Esophagus squamous epithelium (tissue), 4 donors: Measurements from ENCODE around the gene VGLL4.

ENCODE experiments used
- POLR2A ChIP-seq, 4 donors: fragments of 450-650 bp; IDR thresholded peaks; one replicate each; pipeline ENCODE4 v1.6.1; 2017; ENCODE audit warnings: antibody characterized with exemption in 4 of 4, mild to moderate bottlenecking in 4 of 4, moderate library complexity in 3 of 4
- TF ChIP-seq, protein P1 (sequence below), 6 experiments: fragments of 450-650 bp in 4 of 6; fragments of 200-600 bp in 2 of 6; sonication (generic) in 2 of 6; IDR thresholded peaks; one replicate each; pipeline ENCODE4 v1.5.1; 2016 to 2019; ENCODE audit warnings: antibody characterized with exemption in 6 of 6, mild to moderate bottlenecking in 4 of 6, moderate library complexity in 4 of 6

DNA sequence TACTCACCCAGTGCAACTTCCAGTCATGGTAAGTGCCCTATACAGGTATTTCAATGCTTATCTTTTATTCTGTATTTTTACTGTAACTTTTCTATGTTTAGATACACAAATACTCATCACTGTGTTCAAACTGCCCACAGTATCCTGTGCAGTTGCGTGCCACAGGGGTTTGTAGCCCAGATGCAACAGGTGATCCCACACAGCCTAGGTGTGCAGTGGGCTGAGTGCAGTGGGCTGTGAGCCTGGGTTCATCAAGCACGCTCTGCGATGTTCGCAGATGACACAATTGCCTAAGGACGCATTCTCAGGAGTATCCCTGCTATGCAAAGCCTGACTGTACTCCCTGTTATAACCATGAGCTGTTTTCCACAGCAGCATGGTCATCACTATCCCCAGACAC lies 36.2 kb upstream of the VGLL4 start:
- TF ChIP-seq, protein P1, sequence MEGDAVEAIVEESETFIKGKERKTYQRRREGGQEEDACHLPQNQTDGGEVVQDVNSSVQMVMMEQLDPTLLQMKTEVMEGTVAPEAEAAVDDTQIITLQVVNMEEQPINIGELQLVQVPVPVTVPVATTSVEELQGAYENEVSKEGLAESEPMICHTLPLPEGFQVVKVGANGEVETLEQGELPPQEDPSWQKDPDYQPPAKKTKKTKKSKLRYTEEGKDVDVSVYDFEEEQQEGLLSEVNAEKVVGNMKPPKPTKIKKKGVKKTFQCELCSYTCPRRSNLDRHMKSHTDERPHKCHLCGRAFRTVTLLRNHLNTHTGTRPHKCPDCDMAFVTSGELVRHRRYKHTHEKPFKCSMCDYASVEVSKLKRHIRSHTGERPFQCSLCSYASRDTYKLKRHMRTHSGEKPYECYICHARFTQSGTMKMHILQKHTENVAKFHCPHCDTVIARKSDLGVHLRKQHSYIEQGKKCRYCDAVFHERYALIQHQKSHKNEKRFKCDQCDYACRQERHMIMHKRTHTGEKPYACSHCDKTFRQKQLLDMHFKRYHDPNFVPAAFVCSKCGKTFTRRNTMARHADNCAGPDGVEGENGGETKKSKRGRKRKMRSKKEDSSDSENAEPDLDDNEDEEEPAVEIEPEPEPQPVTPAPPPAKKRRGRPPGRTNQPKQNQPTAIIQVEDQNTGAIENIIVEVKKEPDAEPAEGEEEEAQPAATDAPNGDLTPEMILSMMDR (IDR thresholded peaks at IDR 0.05), result no peak
- TF ChIP-seq POLR2A (IDR thresholded peaks at IDR 0.05), result no peak
